ENCODE results near the gene NLK. TPM values are rescaled to one million over a fixed set of nuclear protein-coding genes. Genes with fewer than 3 reads are reported as not detected.
"Not testable (repeated sequence)": the region's sequence is repeated elsewhere in the genome, so short reads cannot be mapped to it uniquely, and the experiment has no call there.

The NLK gene
- total RNA-seq, 4 donors from 2014 or later = 6.2 to 40.5 (median 29.9) TPM

GRCh38 chr17:28096756-28097155, 54.3 kb downstream of the NLK start:
- in situ Hi-C loops (cut with MboI; ENCODE audit: low pct_ligation_motif_present in 1 of 4, low pct_unique_long_range_greater_than_20kb in 1 of 4, low sequenced_read_pairs in 3 of 4) = no loop called here
- 73 to 85% methylated on average over 1 of the region's 1 CpG for WGBS, 2 donors (ENCODE audit: low coverage in 1 of 2)
- Histone ChIP-seq H3K4me1 (peaks cover 0 to 7% (median 0%) of the 10 kb centered on the region in 4 donors), H3K27ac (no peak overlapping the region), H3K4me3 (no peak overlapping the region), H3K9me3 (no peaks in the 10 kb centered on the region), H3K27me3 (no peaks in the 10 kb centered on the region), H3K36me3 (no peaks in the 10 kb centered on the region)
- TF ChIP-seq CTCF (IDR thresholded peaks at IDR 0.05) (no peak), POLR2AphosphoS5 (IDR thresholded peaks at IDR 0.05) (no peak), POLR2A (IDR thresholded peaks at IDR 0.05) (no peak), EP300 (IDR thresholded peaks at IDR 0.05; ENCODE audit: low read depth) (no peak)
- intact Hi-C loops (cut with DNase I; ENCODE audit: low total_unique reads) = no loop called here
- DNase-seq = no peak

- peaks cover 0 to 5% (median 0%) of the 10 kb centered on the region in 4 donors for H3K4me1 ChIP-seq
- H3K4me3 ChIP-seq = no peak overlapping the region
- H3K27ac ChIP-seq = no peak overlapping the region
- in situ Hi-C loops (cut with MboI; ENCODE audit: low pct_ligation_motif_present in 1 of 4, low pct_unique_long_range_greater_than_20kb in 1 of 4, low sequenced_read_pairs in 3 of 4) = no loop called here
- intact Hi-C loops (cut with DNase I; ENCODE audit: low total_unique reads) = no loop called here
- no peaks in the 10 kb centered on the region for H3K36me3 ChIP-seq
- no peaks in the 10 kb centered on the region for H3K27me3 ChIP-seq
- no peaks in the 10 kb centered on the region for H3K9me3 ChIP-seq
- no peak for TF ChIP-seq CTCF (IDR thresholded peaks at IDR 0.05)
- no peak for TF ChIP-seq EP300 (IDR thresholded peaks at IDR 0.05; ENCODE audit: low read depth)
- no peak for TF ChIP-seq POLR2AphosphoS5 (IDR thresholded peaks at IDR 0.05)
- TF ChIP-seq POLR2A (IDR thresholded peaks at IDR 0.05) = no peak
- no peak for DNase-seq
- 71 to 90% methylated on average over 1 of the region's 1 CpG for WGBS, 2 donors (ENCODE audit: low coverage in 1 of 2)
Observed at GRCh38 chr17:28097254-28097653, 54.8 kb downstream of the NLK start.

GRCh38 chr17:28097901-28098300, 55.4 kb downstream of the NLK start:
- whole genome bisulfite sequencing, 2 donors (ENCODE audit: low coverage in 1 of 2) = 48 to 55% methylated on average over 2 of the region's 2 CpGs
- Histone ChIP-seq H3K27me3 (no peaks in the 10 kb centered on the region), H3K36me3 (no peaks in the 10 kb centered on the region), H3K4me3 (no peak overlapping the region), H3K27ac (no peak overlapping the region), H3K9me3 (no peaks in the 10 kb centered on the region), H3K4me1 (peaks cover 0 to 4% (median 0%) of the 10 kb centered on the region in 4 donors)
- in situ Hi-C loops (cut with MboI; ENCODE audit: low pct_ligation_motif_present in 1 of 4, low pct_unique_long_range_greater_than_20kb in 1 of 4, low sequenced_read_pairs in 3 of 4) = no loop called here
- TF ChIP-seq EP300 (IDR thresholded peaks at IDR 0.05; ENCODE audit: low read depth) (no peak), POLR2A (IDR thresholded peaks at IDR 0.05) (no peak), CTCF (IDR thresholded peaks at IDR 0.05) (no peak), POLR2AphosphoS5 (IDR thresholded peaks at IDR 0.05) (no peak)
- no peak for DNase-seq
- intact Hi-C loops (cut with DNase I; ENCODE audit: low total_unique reads) = no loop called here

- intact Hi-C loops (cut with DNase I; ENCODE audit: low total_unique reads); H3K4me3 ChIP-seq; H3K36me3 ChIP-seq; H3K9me3 ChIP-seq; in situ Hi-C loops (cut with MboI; ENCODE audit: low pct_ligation_motif_present in 1 of 4, low pct_unique_long_range_greater_than_20kb in 1 of 4, low sequenced_read_pairs in 3 of 4); H3K4me1 ChIP-seq; DNase-seq; H3K27ac ChIP-seq; H3K27me3 ChIP-seq: not testable (repeated sequence)
- WGBS, 2 donors (ENCODE audit: low coverage in 1 of 2) = 95% methylated on average over 12 of the region's 12 CpGs; no CpG with 5 or more reads in 1 of the 2 donors
Observed at GRCh38 chr17:28098591-28098990, 56.1 kb downstream of the NLK start.

GRCh38 chr17:28100251-28100650, 57.8 kb downstream of the NLK start:
- no peak for TF ChIP-seq EP300 (IDR thresholded peaks at IDR 0.05; ENCODE audit: low read depth)
- no peak for TF ChIP-seq POLR2A (IDR thresholded peaks at IDR 0.05)
- no peak for TF ChIP-seq CTCF (IDR thresholded peaks at IDR 0.05)
- no peak for TF ChIP-seq POLR2AphosphoS5 (IDR thresholded peaks at IDR 0.05)
- in situ Hi-C loops (cut with MboI; ENCODE audit: low pct_ligation_motif_present in 1 of 4, low pct_unique_long_range_greater_than_20kb in 1 of 4, low sequenced_read_pairs in 3 of 4) = no loop called here

More at GRCh38 chr17:28100251-28100650, 57.8 kb downstream of the NLK start:
- H3K27ac ChIP-seq = no peak overlapping the region
- H3K9me3 ChIP-seq = no peaks in the 10 kb centered on the region
- WGBS, 2 donors (ENCODE audit: low coverage in 1 of 2) = 98 to 100% methylated on average over 1 of the region's 1 CpG
- H3K27me3 ChIP-seq = no peaks in the 10 kb centered on the region
- H3K36me3 ChIP-seq = no peaks in the 10 kb centered on the region
- H3K4me3 ChIP-seq = no peak overlapping the region
- intact Hi-C loops (cut with DNase I; ENCODE audit: low total_unique reads) = no loop called here
- peaks cover 0 to 4% (median 0%) of the 10 kb centered on the region in 4 donors for H3K4me1 ChIP-seq
- DNase-seq = no peak

All from transverse colon (tissue), 4 donors.